ENCODE data around the gene STIM1. TPM values are rescaled to one million over a fixed set of nuclear protein-coding genes. Genes with fewer than 3 reads are reported as not detected.

Gene STIM1
- total and polyA plus RNA-seq, 4 donors, result 12.1 to 56.4 (median 41.2) TPM

DNA sequence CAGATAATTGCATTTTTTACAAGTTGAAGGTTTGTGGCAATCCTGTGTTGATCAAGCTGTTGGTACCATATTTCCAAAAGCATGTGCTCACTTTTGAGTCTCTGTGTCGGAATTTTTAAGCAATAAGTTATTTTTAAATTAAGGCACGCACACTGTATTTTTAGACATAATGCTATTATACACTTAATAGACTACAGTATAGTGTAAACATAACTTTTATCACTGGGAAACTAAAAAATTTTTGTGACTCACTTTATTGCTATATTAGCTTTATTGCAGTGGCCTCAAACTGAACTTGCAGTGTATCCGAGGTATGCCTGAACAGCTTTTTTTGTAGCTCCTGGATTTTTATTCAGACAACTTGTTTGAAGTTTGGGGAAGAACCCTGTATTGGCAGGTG, 207.9 kb downstream of the STIM1 start:
- TF ChIP-seq, protein P1, sequence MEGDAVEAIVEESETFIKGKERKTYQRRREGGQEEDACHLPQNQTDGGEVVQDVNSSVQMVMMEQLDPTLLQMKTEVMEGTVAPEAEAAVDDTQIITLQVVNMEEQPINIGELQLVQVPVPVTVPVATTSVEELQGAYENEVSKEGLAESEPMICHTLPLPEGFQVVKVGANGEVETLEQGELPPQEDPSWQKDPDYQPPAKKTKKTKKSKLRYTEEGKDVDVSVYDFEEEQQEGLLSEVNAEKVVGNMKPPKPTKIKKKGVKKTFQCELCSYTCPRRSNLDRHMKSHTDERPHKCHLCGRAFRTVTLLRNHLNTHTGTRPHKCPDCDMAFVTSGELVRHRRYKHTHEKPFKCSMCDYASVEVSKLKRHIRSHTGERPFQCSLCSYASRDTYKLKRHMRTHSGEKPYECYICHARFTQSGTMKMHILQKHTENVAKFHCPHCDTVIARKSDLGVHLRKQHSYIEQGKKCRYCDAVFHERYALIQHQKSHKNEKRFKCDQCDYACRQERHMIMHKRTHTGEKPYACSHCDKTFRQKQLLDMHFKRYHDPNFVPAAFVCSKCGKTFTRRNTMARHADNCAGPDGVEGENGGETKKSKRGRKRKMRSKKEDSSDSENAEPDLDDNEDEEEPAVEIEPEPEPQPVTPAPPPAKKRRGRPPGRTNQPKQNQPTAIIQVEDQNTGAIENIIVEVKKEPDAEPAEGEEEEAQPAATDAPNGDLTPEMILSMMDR (IDR thresholded peaks at IDR 0.05; ENCODE audit: control extremely low read depth, extremely low read depth), result no peak
- Histone ChIP-seq H3K27me3 (ENCODE audit: control insufficient read depth in 3 of 3, insufficient read depth in 3 of 3, low read length in 2 of 3) (no peaks in the 10 kb centered on the region), H3K4me1 (ENCODE audit: control insufficient read depth in 5 of 5, insufficient read depth in 5 of 5, low read length in 5 of 5) (peaks cover 0 to 14% (median 0%) of the 10 kb centered on the region in 5 donors), H3K4me3 (no peak overlapping the region), H3K9me3 (ENCODE audit: control insufficient read depth in 4 of 4, insufficient read depth in 3 of 4, low read length in 3 of 4) (no peaks in the 10 kb centered on the region), H3K9ac (ENCODE audit: insufficient read depth in 1 of 2, low read length in 2 of 2) (no peak overlapping the region), H3K27ac (ENCODE audit: low read depth in 1 of 2, low read length in 1 of 2) (no peak overlapping the region), H3K36me3 (ENCODE audit: control insufficient read depth in 4 of 4, insufficient read depth in 4 of 4, low read length in 4 of 4) (peaks cover 5 to 10% (median 9%) of the 10 kb centered on the region in 4 donors)
- ATAC-seq (ENCODE audit: insufficient read depth, low FRiP score), result no peak
- no peak for DNase-seq
- WGBS, 2 donors, result 90% methylated on average over 3 of the region's 3 CpGs

GRCh38 chr11:4064278-4064955, 209.0 kb downstream of the STIM1 start:
- H3K27ac ChIP-seq (ENCODE audit: low read depth in 1 of 2, low read length in 1 of 2), result no peak overlapping the region
- no peak for ATAC-seq (ENCODE audit: insufficient read depth, low FRiP score)

DNA sequence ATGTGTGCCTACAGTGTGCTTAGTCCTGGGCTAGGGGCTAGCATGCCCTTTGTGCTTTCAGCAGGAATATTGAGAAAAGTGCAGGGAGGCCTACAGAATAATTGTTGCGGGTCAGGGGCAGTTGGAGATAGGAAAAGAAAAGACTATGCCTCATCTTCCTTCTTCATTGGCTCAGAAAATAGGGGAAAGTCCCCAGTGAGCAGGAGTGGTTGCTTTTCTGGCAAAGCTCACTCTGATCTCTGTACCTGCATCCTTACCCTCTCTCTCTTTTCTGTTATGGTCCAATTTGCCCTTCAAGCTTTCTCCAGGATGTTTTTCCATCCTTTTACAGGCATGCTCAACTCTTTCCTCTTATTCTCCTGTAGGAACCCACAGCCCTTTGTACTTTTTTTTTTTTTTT, 209.6 kb downstream of the STIM1 start:
- 85 to 92% methylated on average over 1 of the region's 1 CpG for WGBS, 2 donors
- no peak overlapping the region for H3K27ac ChIP-seq (ENCODE audit: low read depth in 1 of 2, low read length in 1 of 2)

More at GRCh38 chr11:4064278-4064955, 209.0 kb downstream of the STIM1 start:
- Histone ChIP-seq H3K4me3 (no peak overlapping the region), H3K36me3 (ENCODE audit: control insufficient read depth in 4 of 4, insufficient read depth in 4 of 4, low read length in 4 of 4) (peaks cover 3 to 5% (median 5%) of the 10 kb centered on the region in 4 donors), H3K9ac (ENCODE audit: insufficient read depth in 1 of 2, low read length in 2 of 2) (no peak overlapping the region), H3K9me3 (ENCODE audit: control insufficient read depth in 4 of 4, insufficient read depth in 3 of 4, low read length in 3 of 4) (no peaks in the 10 kb centered on the region), H3K4me1 (ENCODE audit: control insufficient read depth in 5 of 5, insufficient read depth in 5 of 5, low read length in 5 of 5) (peaks cover 0 to 14% (median 0%) of the 10 kb centered on the region in 5 donors), H3K27me3 (ENCODE audit: control insufficient read depth in 3 of 3, insufficient read depth in 3 of 3, low read length in 2 of 3) (no peaks in the 10 kb centered on the region)
- TF ChIP-seq, protein P1 (IDR thresholded peaks at IDR 0.05; ENCODE audit: control extremely low read depth, extremely low read depth), result no peak
- 93 to 94% methylated on average over 1 of the region's 1 CpG for WGBS, 2 donors
- DNase-seq, result no peak

More for the DNA sequence above, 209.6 kb downstream of the STIM1 start:
- TF ChIP-seq, protein P1 (IDR thresholded peaks at IDR 0.05; ENCODE audit: control extremely low read depth, extremely low read depth), result no peak
- Histone ChIP-seq H3K36me3 (ENCODE audit: control insufficient read depth in 4 of 4, insufficient read depth in 4 of 4, low read length in 4 of 4) (peaks cover 0 to 3% (median 1%) of the 10 kb centered on the region in 4 donors), H3K4me3 (no peak overlapping the region), H3K9ac (ENCODE audit: insufficient read depth in 1 of 2, low read length in 2 of 2) (no peak overlapping the region), H3K27me3 (ENCODE audit: control insufficient read depth in 3 of 3, insufficient read depth in 3 of 3, low read length in 2 of 3) (no peaks in the 10 kb centered on the region), H3K4me1 (ENCODE audit: control insufficient read depth in 5 of 5, insufficient read depth in 5 of 5, low read length in 5 of 5) (peaks cover 0 to 12% (median 0%) of the 10 kb centered on the region in 5 donors), H3K9me3 (ENCODE audit: control insufficient read depth in 4 of 4, insufficient read depth in 3 of 4, low read length in 3 of 4) (no peaks in the 10 kb centered on the region)
- ATAC-seq (ENCODE audit: insufficient read depth, low FRiP score) (no peak), DNase-seq (no peak)
